ENCODE results near the gene ZSCAN10. TPM values are rescaled to one million over a fixed set of nuclear protein-coding genes. Genes with fewer than 3 reads are reported as not detected.

Gene ZSCAN10
- polyA plus RNA-seq, 1 donor from 2014 or later: 0.10 TPM

GRCh38 chr16:3065742-3066439 is 33.2 kb downstream of the ZSCAN10 start:
- H3K27me3 ChIP-seq (ENCODE audit: insufficient read depth, low read depth, low read length): no peaks in the 10 kb centered on the region
- no peak overlapping the region for H3K4me2 ChIP-seq (ENCODE audit: low read length)
- H2AFZ ChIP-seq (ENCODE audit: low read depth, low read length): no peak overlapping the region
- no peak for TF ChIP-seq MXI1 (conservative IDR thresholded peaks at IDR 0.05; ENCODE audit: poor library complexity, severe bottlenecking)
- no peak for TF ChIP-seq EZH2 (IDR thresholded peaks at IDR 0.05; ENCODE audit: borderline replicate concordance, insufficient read depth, low read length, poor library complexity, severe bottlenecking)
- TF ChIP-seq POLR2AphosphoS5 (IDR thresholded peaks at IDR 0.05): no peak
- TF ChIP-seq RAD21 (conservative IDR thresholded peaks at IDR 0.05): no peak
- TF ChIP-seq REST (IDR thresholded peaks at IDR 0.05; ENCODE audit: borderline replicate concordance): no peak
- no peak for TF ChIP-seq CTCF (IDR thresholded peaks at IDR 0.05; ENCODE audit: poor library complexity, severe bottlenecking)
- TF ChIP-seq TAF1 (IDR thresholded peaks at IDR 0.05; ENCODE audit: low read depth): no peak
- TF ChIP-seq EP300 (conservative IDR thresholded peaks at IDR 0.05; ENCODE audit: poor library complexity, severe bottlenecking): no peak
- no peak for TF ChIP-seq SMC3 (conservative IDR thresholded peaks at IDR 0.05; ENCODE audit: poor library complexity)
- no peaks in the 10 kb centered on the region for H3K79me2 ChIP-seq (replicated peaks; ENCODE audit: insufficient read depth, low read length)
- H3K27ac ChIP-seq (ENCODE audit: low read length): no peak overlapping the region
- no peaks in the 10 kb centered on the region for H4K20me1 ChIP-seq (ENCODE audit: insufficient read depth)
- no peaks in the 10 kb centered on the region for H3K9me2 ChIP-seq (ENCODE audit: insufficient read depth, low read length)
- H3K4me3 ChIP-seq (ENCODE audit: low read length): no peak overlapping the region
- no peak overlapping the region for H3K9ac ChIP-seq (ENCODE audit: low read length)
- H3K36me3 ChIP-seq (ENCODE audit: insufficient read depth, low read length): no peaks in the 10 kb centered on the region
- no peaks in the 10 kb centered on the region for H3F3A ChIP-seq (ENCODE audit: insufficient read depth, low read length, poor library complexity, severe bottlenecking)
- no peaks in the 10 kb centered on the region for H3K9me3 ChIP-seq (ENCODE audit: low read length)

GRCh38 chr16:3065069-3065741 is 33.9 kb downstream of the ZSCAN10 start, which contains the start of gene IL32:
IL32 (plus strand) TSS chr16:3065640; CDS start chr16:3065812, 172 bp downstream.
- no peaks in the 10 kb centered on the region for H3K9me3 ChIP-seq (ENCODE audit: low read length)
- H3K4me2 ChIP-seq (ENCODE audit: low read length): no peak within 1 kb of the TSS
- no peak within 1 kb of the TSS for H3K9ac ChIP-seq (ENCODE audit: low read length)
- no peaks in the 10 kb centered on the region for H3K36me3 ChIP-seq (ENCODE audit: insufficient read depth, low read length)
- no peak within 1 kb of the TSS for H2AFZ ChIP-seq (ENCODE audit: low read depth, low read length)
- H3F3A ChIP-seq (ENCODE audit: insufficient read depth, low read length, poor library complexity, severe bottlenecking): no peaks in the 10 kb centered on the region
- H3K4me3 ChIP-seq (ENCODE audit: low read length): no peak within 1 kb of the TSS
- no peak within 1 kb of the TSS for H3K27ac ChIP-seq (ENCODE audit: low read length)
- no peaks in the 10 kb centered on the region for H3K79me2 ChIP-seq (replicated peaks; ENCODE audit: insufficient read depth, low read length)
- TF ChIP-seq RAD21 (conservative IDR thresholded peaks at IDR 0.05): no peak
- TF ChIP-seq POLR2AphosphoS5 (IDR thresholded peaks at IDR 0.05): no peak
- TF ChIP-seq EZH2 (IDR thresholded peaks at IDR 0.05; ENCODE audit: borderline replicate concordance, insufficient read depth, low read length, poor library complexity, severe bottlenecking): no peak
- no peak for TF ChIP-seq EP300 (conservative IDR thresholded peaks at IDR 0.05; ENCODE audit: poor library complexity, severe bottlenecking)
- no peak for TF ChIP-seq REST (IDR thresholded peaks at IDR 0.05; ENCODE audit: borderline replicate concordance)
- TF ChIP-seq TAF1 (IDR thresholded peaks at IDR 0.05; ENCODE audit: low read depth): no peak
- no peak for TF ChIP-seq CTCF (IDR thresholded peaks at IDR 0.05; ENCODE audit: poor library complexity, severe bottlenecking)
- no peak for TF ChIP-seq MXI1 (conservative IDR thresholded peaks at IDR 0.05; ENCODE audit: poor library complexity, severe bottlenecking)
- no peak for TF ChIP-seq SMC3 (conservative IDR thresholded peaks at IDR 0.05; ENCODE audit: poor library complexity)
- H3K9me2 ChIP-seq (ENCODE audit: insufficient read depth, low read length): no peaks in the 10 kb centered on the region
- no peaks in the 10 kb centered on the region for H3K27me3 ChIP-seq (ENCODE audit: insufficient read depth, low read depth, low read length)
- no peaks in the 10 kb centered on the region for H4K20me1 ChIP-seq (ENCODE audit: insufficient read depth)

Data from neural cell (in vitro differentiated cells).